Prostate gland (tissue), 2 donors: ENCODE measurements around the gene TBC1D22A. TPM values are rescaled to one million over a fixed set of nuclear protein-coding genes. Genes with fewer than 3 reads are reported as not detected.

Experiments used
- DNase-seq: peaks from one replicate; pipeline ENCODE4 v3.0.0-alpha.2; 2019; ENCODE audit warnings: low spot score
- H3K27ac ChIP-seq, 2 donors: fragments of 200-600 bp; sonication (generic); 2 replicates each; pipeline ENCODE4 v1.5.1; 2017 to 2019
- H3K27me3 ChIP-seq: fragments of 200-600 bp; sonication (generic); replicated peaks from 2 replicates; pipeline ENCODE4 v1.5.1; 2019; ENCODE audit not compliant: insufficient read depth
- H3K36me3 ChIP-seq, 2 donors: fragments of 200-600 bp; sonication (generic); 1 replicate in 1 of 2; 2 replicates in 1 of 2; pipeline versions ENCODE4 v1.5.1 to v1.8.1; 2017 to 2019
- H3K4me1 ChIP-seq: fragments of 200-600 bp; sonication (generic); replicated peaks from 2 replicates; pipeline ENCODE4 v1.5.1; 2019
- H3K4me3 ChIP-seq, 2 donors: fragments of 200-600 bp; sonication (generic); 2 replicates each; pipeline ENCODE4 v1.5.1; 2017 to 2019
- H3K9me3 ChIP-seq: fragments of 200-600 bp; sonication (generic); 2 replicates; pipeline ENCODE4 v1.5.1; 2017
- CTCF ChIP-seq, 4 experiments: fragments of 200-600 bp in 2 of 4; fragments of 450-650 bp in 2 of 4; sonication (generic) in 2 of 4; IDR thresholded peaks; 1 replicate in 3 of 4; 2 replicates in 1 of 4; pipeline ENCODE4 v1.5.1; 2016 to 2019; ENCODE audit warnings: antibody characterized with exemption in 4 of 4, mild to moderate bottlenecking in 2 of 4, moderate library complexity in 2 of 4
- POLR2A ChIP-seq: fragments of 450-650 bp; IDR thresholded peaks from one replicate; pipeline ENCODE4 v1.6.1; 2016; ENCODE audit warnings: antibody characterized with exemption, mild to moderate bottlenecking
- POLR2AphosphoS5 ChIP-seq: sonication (generic); formaldehyde crosslinking; IDR thresholded peaks from one replicate; pipeline ENCODE4 v1.6.1; 2017; ENCODE audit warnings: antibody characterized with exemption
- WGBS: methylation state at CpG from one replicate; pipeline ENCODE4 v1.1.5; 2018; 5-methylcytosine and 5-hydroxymethylcytosine counted together
- intact Hi-C: fragments of 100-400 bp; cut with DNase I; formaldehyde crosslinking; loops from one replicate; pipeline ENCODE4 v1.14.2; 2022
- total RNA-seq, 2 donors: library from RNA; depleted of rRNA; stranded (reverse); fragments of >200 nt; gene quantifications; one replicate each; pipeline ENCODE4 v1.1.0, GENCODE V29; 2016

Gene TBC1D22A
- total RNA-seq, 2 donors from 2014 or later = 16.0 to 30.7 TPM

DNA sequence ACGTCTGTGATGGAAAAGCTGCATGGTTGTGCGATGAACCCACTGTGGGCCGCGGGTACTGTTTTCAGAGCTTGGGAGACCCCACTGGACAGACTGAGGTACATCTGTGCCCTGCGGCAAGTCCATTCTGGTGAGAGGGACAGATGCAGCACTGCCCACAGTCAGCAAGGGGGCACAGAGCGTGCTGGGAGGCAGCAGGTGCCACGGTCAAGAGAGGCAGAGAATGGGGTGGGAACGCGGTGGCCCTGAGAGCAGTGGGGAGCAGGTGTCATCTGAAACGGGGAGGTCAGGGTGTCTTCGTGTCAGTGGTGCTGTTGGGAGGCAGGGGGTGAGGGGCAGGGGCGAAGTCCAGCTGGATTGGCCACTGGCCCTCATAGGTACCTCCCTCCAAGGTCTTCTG lies 32.0 kb downstream of the TBC1D22A start:
- no peak for DNase-seq
- Histone ChIP-seq H3K4me3 (no peak overlapping the region), H3K4me1 (no peaks in the 10 kb centered on the region), H3K36me3 (no peaks in the 10 kb centered on the region), H3K27ac (no peak overlapping the region), H3K9me3 (no peaks in the 10 kb centered on the region), H3K27me3 (no peaks in the 10 kb centered on the region)
- TF ChIP-seq POLR2AphosphoS5 = no peak
- 95% methylated on average over 12 of the region's 12 CpGs for WGBS
- intact Hi-C loops = no loop called here

GRCh38 chr22:46795140-46795539 lies 32.7 kb downstream of the TBC1D22A start:
- no peak for DNase-seq
- no peaks in the 10 kb centered on the region for H3K9me3 ChIP-seq
- H3K27ac ChIP-seq = no peak overlapping the region
- H3K4me3 ChIP-seq = no peak overlapping the region
- no peaks in the 10 kb centered on the region for H3K27me3 ChIP-seq
- intact Hi-C loops = loop anchor here (5.0 kb wide), 1 partner anchor 1697 kb away; no protein-coding TSS in a partner anchor
- TF ChIP-seq POLR2A (no peak), POLR2AphosphoS5 (no peak)
- no peaks in the 10 kb centered on the region for H3K4me1 ChIP-seq
- WGBS = 93% methylated on average over 9 of the region's 9 CpGs
- H3K36me3 ChIP-seq = no peaks in the 10 kb centered on the region

DNA sequence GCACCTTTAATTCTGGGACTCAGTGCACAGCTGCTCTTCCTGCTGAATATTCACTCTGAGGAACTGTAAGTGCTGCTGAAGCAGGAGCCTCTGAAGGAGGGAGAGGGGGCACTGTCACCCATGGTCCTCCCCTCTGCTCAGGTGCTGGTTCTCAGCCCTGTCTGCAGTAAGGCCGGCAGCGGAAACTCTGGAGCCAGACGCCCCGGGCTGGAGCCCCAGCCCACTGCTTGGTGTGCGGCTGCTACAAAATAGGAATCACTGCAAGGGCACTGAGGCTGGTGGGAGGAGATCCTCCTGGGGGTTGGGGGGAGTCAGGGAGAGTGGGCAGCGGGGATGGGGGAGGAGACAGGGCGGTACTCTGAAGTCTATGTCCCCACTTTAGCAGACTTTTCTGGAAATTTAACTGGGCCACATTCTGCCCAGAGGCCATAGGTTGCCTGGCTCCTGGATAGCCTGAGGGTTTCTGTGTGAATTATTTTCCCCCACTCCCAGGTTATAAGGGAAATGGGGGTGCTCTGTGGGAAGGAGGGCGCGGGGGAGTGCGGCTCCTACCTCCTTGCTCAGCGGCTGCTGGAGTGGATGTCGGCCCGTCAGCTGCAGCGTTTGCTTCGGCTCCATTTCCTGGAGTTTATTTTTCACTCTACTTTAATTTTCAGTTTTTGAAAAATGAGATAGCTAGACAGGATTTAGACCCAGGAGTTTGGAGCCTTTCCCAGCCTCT lies 33.6 kb downstream of the TBC1D22A start:
- intact Hi-C loops = loop anchor here (5.0 kb wide), 1 partner anchor 1696 kb away; no protein-coding TSS in a partner anchor
- no peaks in the 10 kb centered on the region for H3K36me3 ChIP-seq
- no peak for TF ChIP-seq CTCF (IDR thresholded peaks at IDR 0.05)
- TF ChIP-seq POLR2AphosphoS5 = no peak
- TF ChIP-seq POLR2A = no peak
- DNase-seq = no peak
- WGBS = 89% methylated on average over 15 of the region's 15 CpGs
- no peaks in the 10 kb centered on the region for H3K9me3 ChIP-seq
- H3K27ac ChIP-seq = no peak overlapping the region
- no peak overlapping the region for H3K4me3 ChIP-seq
- H3K4me1 ChIP-seq = no peaks in the 10 kb centered on the region
- no peaks in the 10 kb centered on the region for H3K27me3 ChIP-seq

DNA sequence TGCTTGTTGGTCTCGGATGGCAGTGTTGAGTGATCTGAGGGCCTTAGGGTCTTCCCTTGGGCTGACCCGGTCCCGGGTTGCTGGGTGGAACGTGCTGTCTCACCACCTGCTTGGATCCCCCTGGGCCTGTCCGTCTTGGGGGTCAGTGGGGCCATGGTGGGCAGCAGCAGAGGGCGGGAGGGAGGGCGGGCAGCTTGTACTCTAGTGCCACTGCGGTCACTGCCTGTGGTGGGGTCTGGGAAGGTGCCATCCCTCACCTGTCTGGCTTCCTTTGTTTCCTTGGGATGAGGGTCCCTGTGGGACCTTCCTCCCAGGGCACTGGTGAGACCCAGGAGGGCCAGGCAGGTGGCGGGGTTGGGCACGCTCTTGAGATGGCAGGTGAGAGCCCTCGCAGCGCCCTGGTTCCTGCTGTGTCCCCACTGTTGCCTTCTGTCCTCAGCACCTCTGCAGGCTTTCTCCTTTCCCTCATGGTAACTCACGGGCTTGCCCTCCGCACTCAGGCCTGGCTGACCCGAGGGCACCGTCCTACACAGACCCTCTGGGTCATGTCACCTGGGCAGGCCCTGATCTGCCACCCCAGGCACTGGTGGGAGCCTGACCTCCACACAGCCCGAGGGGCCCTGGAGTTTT lies 34.2 kb downstream of the TBC1D22A start:
- H3K27ac ChIP-seq = no peak overlapping the region
- intact Hi-C loops = loop anchor here (5.0 kb wide), 1 partner anchor 1696 kb away; no protein-coding TSS in a partner anchor
- DNase-seq = no peak
- 91% methylated on average over 17 of the region's 17 CpGs for WGBS
- no peaks in the 10 kb centered on the region for H3K27me3 ChIP-seq
- no peaks in the 10 kb centered on the region for H3K9me3 ChIP-seq
- H3K36me3 ChIP-seq = no peaks in the 10 kb centered on the region
- no peak overlapping the region for H3K4me3 ChIP-seq
- H3K4me1 ChIP-seq = no peaks in the 10 kb centered on the region
- TF ChIP-seq POLR2AphosphoS5 (no peak), POLR2A (no peak), CTCF (IDR thresholded peaks at IDR 0.05) (no peak)

GRCh38 chr22:46797355-46797754 lies 34.9 kb downstream of the TBC1D22A start:
- H3K9me3 ChIP-seq = no peaks in the 10 kb centered on the region
- no peak for DNase-seq
- no peak overlapping the region for H3K27ac ChIP-seq
- intact Hi-C loops = loop anchor here (5.0 kb wide), 1 partner anchor 1695 kb away; no protein-coding TSS in a partner anchor
- TF ChIP-seq POLR2AphosphoS5 (no peak), POLR2A (no peak), CTCF (IDR thresholded peaks at IDR 0.05) (peak in 2 of 4 experiments; percentile 22)
- H3K36me3 ChIP-seq = no peaks in the 10 kb centered on the region
- H3K4me3 ChIP-seq = no peak overlapping the region
- no peaks in the 10 kb centered on the region for H3K4me1 ChIP-seq
- 72% methylated on average over 17 of the region's 17 CpGs for WGBS
- H3K27me3 ChIP-seq = no peaks in the 10 kb centered on the region

- WGBS = 97% methylated on average over 5 of the region's 5 CpGs
Observed at GRCh38 chr22:46798041-46798365, 35.6 kb downstream of the TBC1D22A start.

More at GRCh38 chr22:46798041-46798365, 35.6 kb downstream of the TBC1D22A start:
- no peak for TF ChIP-seq POLR2A
- no peak for TF ChIP-seq CTCF (IDR thresholded peaks at IDR 0.05)
- TF ChIP-seq POLR2AphosphoS5 = no peak
- Histone ChIP-seq H3K4me1 (no peaks in the 10 kb centered on the region), H3K27ac (no peak overlapping the region), H3K4me3 (no peak overlapping the region), H3K9me3 (no peaks in the 10 kb centered on the region), H3K27me3 (no peaks in the 10 kb centered on the region), H3K36me3 (no peaks in the 10 kb centered on the region)
- no peak for DNase-seq
- intact Hi-C loops = loop anchor here (5.0 kb wide), 1 partner anchor 1694 kb away; no protein-coding TSS in a partner anchor
